ENCODE measurements around the gene RSPH1.
A peak's percentile ranks its signal among the peaks of the same experiment; 100 is the strongest.
"Not testable (repeated sequence)": the region's sequence is repeated elsewhere in the genome, so short reads cannot be mapped to it uniquely, and the experiment has no call there.

Gene RSPH1

GRCh38 chr21:42472521-42472920 lies 23.5 kb downstream of the RSPH1 start:
- no peak for ATAC-seq (replicated peaks; ENCODE audit: extremely low read depth, poor library complexity, severe bottlenecking)
- Mint-ChIP-seq H3K27ac (ENCODE audit: low read depth) (no peak overlapping the region), H3K9me3 (no peaks in the 10 kb centered on the region), H3K4me3 (no peak overlapping the region), H3K27me3 (peaks cover 11% of the 10 kb centered on the region), H3K4me1 (no peaks in the 10 kb centered on the region), H3K36me3 (ENCODE audit: insufficient read depth) (no peaks in the 10 kb centered on the region)
- DNase-seq (ENCODE audit: low spot score in 2 of 2) = no peak

GRCh38 chr21:42471716-42472330 lies 24.2 kb downstream of the RSPH1 start:
- H3K36me3 Mint-ChIP-seq (ENCODE audit: insufficient read depth) = no peaks in the 10 kb centered on the region
- ATAC-seq (replicated peaks; ENCODE audit: extremely low read depth, poor library complexity, severe bottlenecking) (no peak), DNase-seq (ENCODE audit: low spot score in 2 of 2) (no peak)
- no peak overlapping the region for H3K4me3 Mint-ChIP-seq
- no peak overlapping the region for H3K27ac Mint-ChIP-seq (ENCODE audit: low read depth)
- no peaks in the 10 kb centered on the region for H3K4me1 Mint-ChIP-seq
- H3K27me3 Mint-ChIP-seq = peaks cover 11% of the 10 kb centered on the region
- no peaks in the 10 kb centered on the region for H3K9me3 Mint-ChIP-seq

GRCh38 chr21:42471206-42471605 lies 24.8 kb downstream of the RSPH1 start:
- no peaks in the 10 kb centered on the region for H3K9me3 Mint-ChIP-seq
- H3K36me3 Mint-ChIP-seq (ENCODE audit: insufficient read depth) = no peaks in the 10 kb centered on the region
- H3K4me3 Mint-ChIP-seq = no peak overlapping the region
- ATAC-seq (replicated peaks; ENCODE audit: extremely low read depth, poor library complexity, severe bottlenecking) (no peak), DNase-seq (ENCODE audit: low spot score in 2 of 2) (no peak)
- peaks cover 11% of the 10 kb centered on the region for H3K27me3 Mint-ChIP-seq
- H3K4me1 Mint-ChIP-seq = no peaks in the 10 kb centered on the region
- no peak overlapping the region for H3K27ac Mint-ChIP-seq (ENCODE audit: low read depth)

GRCh38 chr21:42469726-42470125 lies 26.3 kb downstream of the RSPH1 start:
- not testable (repeated sequence) for H3K27ac Mint-ChIP-seq (ENCODE audit: low read depth); H3K4me3 Mint-ChIP-seq; H3K36me3 Mint-ChIP-seq (ENCODE audit: insufficient read depth); DNase-seq (ENCODE audit: low spot score in 2 of 2); ATAC-seq (replicated peaks; ENCODE audit: extremely low read depth, poor library complexity, severe bottlenecking); H3K9me3 Mint-ChIP-seq
- Mint-ChIP-seq H3K4me1 (peaks cover 10% of the 10 kb centered on the region), H3K27me3 (peaks cover 10% of the 10 kb centered on the region)

GRCh38 chr21:42469272-42469671 lies 26.8 kb downstream of the RSPH1 start:
- Mint-ChIP-seq H3K4me1 (peaks cover 13% of the 10 kb centered on the region), H3K27ac (ENCODE audit: low read depth) (no peak overlapping the region), H3K9me3 (no peaks in the 10 kb centered on the region), H3K36me3 (ENCODE audit: insufficient read depth) (no peaks in the 10 kb centered on the region), H3K27me3 (peaks cover 6% of the 10 kb centered on the region), H3K4me3 (no peak overlapping the region)
- no peak for ATAC-seq (replicated peaks; ENCODE audit: extremely low read depth, poor library complexity, severe bottlenecking)
- DNase-seq (ENCODE audit: low spot score in 2 of 2) = no peak

- no peak overlapping the region for H3K4me3 Mint-ChIP-seq
- H3K27me3 Mint-ChIP-seq = no peaks in the 10 kb centered on the region
- no peaks in the 10 kb centered on the region for H3K9me3 Mint-ChIP-seq
- H3K27ac Mint-ChIP-seq (ENCODE audit: low read depth) = no peak overlapping the region
- ATAC-seq (replicated peaks; ENCODE audit: extremely low read depth, poor library complexity, severe bottlenecking) = no peak
- no peak for DNase-seq (ENCODE audit: low spot score in 2 of 2)
- peaks cover 4% of the 10 kb centered on the region for H3K36me3 Mint-ChIP-seq (ENCODE audit: insufficient read depth)
- H3K4me1 Mint-ChIP-seq = peaks cover 19% of the 10 kb centered on the region
Measured at GRCh38 chr21:42468491-42469131, 27.4 kb downstream of the RSPH1 start.

- Mint-ChIP-seq H3K9me3 (no peaks in the 10 kb centered on the region), H3K27me3 (no peaks in the 10 kb centered on the region)
- no peak for ATAC-seq (replicated peaks; ENCODE audit: extremely low read depth, poor library complexity, severe bottlenecking)
Measured at GRCh38 chr21:42467140-42467983, 28.7 kb downstream of the RSPH1 start.

GRCh38 chr21:42466700-42467099 lies 29.3 kb downstream of the RSPH1 start:
- DNase-seq (ENCODE audit: low spot score in 2 of 2) (no peak), ATAC-seq (replicated peaks; ENCODE audit: extremely low read depth, poor library complexity, severe bottlenecking) (no peak)
- Mint-ChIP-seq H3K36me3 (ENCODE audit: insufficient read depth) (peaks cover 4% of the 10 kb centered on the region), H3K27me3 (no peaks in the 10 kb centered on the region), H3K27ac (ENCODE audit: low read depth) (peak overlapping the region; percentile 39), H3K9me3 (no peaks in the 10 kb centered on the region), H3K4me1 (peaks cover 29% of the 10 kb centered on the region), H3K4me3 (no peak overlapping the region)

More at GRCh38 chr21:42467140-42467983, 28.7 kb downstream of the RSPH1 start:
- Mint-ChIP-seq H3K4me3 (no peak overlapping the region), H3K4me1 (peaks cover 25% of the 10 kb centered on the region), H3K27ac (ENCODE audit: low read depth) (peak overlapping the region; percentile 39), H3K36me3 (ENCODE audit: insufficient read depth) (peaks cover 4% of the 10 kb centered on the region)
- DNase-seq (ENCODE audit: low spot score in 2 of 2) = no peak

GRCh38 chr21:42465803-42466127 lies 30.3 kb downstream of the RSPH1 start:
- Mint-ChIP-seq H3K36me3 (ENCODE audit: insufficient read depth) (peaks cover 4% of the 10 kb centered on the region), H3K9me3 (no peaks in the 10 kb centered on the region), H3K27ac (ENCODE audit: low read depth) (no peak overlapping the region), H3K4me1 (peaks cover 36% of the 10 kb centered on the region), H3K27me3 (no peaks in the 10 kb centered on the region), H3K4me3 (no peak overlapping the region)
- no peak for DNase-seq (ENCODE audit: low spot score in 2 of 2)
- no peak for ATAC-seq (replicated peaks; ENCODE audit: extremely low read depth, poor library complexity, severe bottlenecking)

- H3K4me1 Mint-ChIP-seq = peaks cover 36% of the 10 kb centered on the region
- no peaks in the 10 kb centered on the region for H3K9me3 Mint-ChIP-seq
- no peak overlapping the region for H3K4me3 Mint-ChIP-seq
- no peak for DNase-seq (ENCODE audit: low spot score in 2 of 2)
- no peaks in the 10 kb centered on the region for H3K27me3 Mint-ChIP-seq
- H3K36me3 Mint-ChIP-seq (ENCODE audit: insufficient read depth) = peaks cover 4% of the 10 kb centered on the region
- ATAC-seq (replicated peaks; ENCODE audit: extremely low read depth, poor library complexity, severe bottlenecking) = no peak
- peak overlapping the region; percentile 80 for H3K27ac Mint-ChIP-seq (ENCODE audit: low read depth)
Measured at GRCh38 chr21:42465008-42465802, 30.8 kb downstream of the RSPH1 start.

- peaks cover 4% of the 10 kb centered on the region for H3K36me3 Mint-ChIP-seq (ENCODE audit: insufficient read depth)
- H3K4me1 Mint-ChIP-seq = peaks cover 36% of the 10 kb centered on the region
- peak; percentile 95 for ATAC-seq (replicated peaks; ENCODE audit: extremely low read depth, poor library complexity, severe bottlenecking)
- peak overlapping the region; percentile 40 for H3K4me3 Mint-ChIP-seq
- peak overlapping the region; percentile 80 for H3K27ac Mint-ChIP-seq (ENCODE audit: low read depth)
- DNase-seq (ENCODE audit: low spot score in 2 of 2) = peak; percentile 53 to 70
- no peaks in the 10 kb centered on the region for H3K9me3 Mint-ChIP-seq
- no peaks in the 10 kb centered on the region for H3K27me3 Mint-ChIP-seq
Measured at GRCh38 chr21:42463861-42464515, 32.0 kb downstream of the RSPH1 start.
